Keratinocyte (primary cell): Measurements from ENCODE around the gene CTNNA3. TPM values are rescaled to one million over a fixed set of nuclear protein-coding genes. Genes with fewer than 3 reads are reported as not detected.

Source experiments
- DNase-seq: peaks from one replicate; pipeline ENCODE4 v3.0.0-alpha.2; 2011; ENCODE audit warnings: low read depth, missing footprints, low spot score
- FAIRE-seq: peaks from 2 replicates; lab custom pipeline; 2011; peaks lifted over from hg19 to GRCh38; lab: Jason Lieb, UNC
- H2AFZ ChIP-seq: 2 replicates; pipeline ENCODE4 v1.6.0; 2012; ENCODE audit warnings: low read length, control low read depth, inconsistent platforms; ENCODE audit not compliant: control insufficient read depth
- H3K27ac ChIP-seq: 2 replicates; pipeline ENCODE4 v1.5.1; 2011; ENCODE audit warnings: low read length; ENCODE audit not compliant: control insufficient read depth, insufficient read depth
- H3K27me3 ChIP-seq: 3 replicates; pipeline ENCODE4 v1.6.0; 2011; ENCODE audit warnings: low read length; ENCODE audit not compliant: control insufficient read depth, insufficient read depth; ENCODE audit errors: extremely low read depth
- H3K36me3 ChIP-seq, 2 experiments: 2 replicates in 1 of 2; 3 replicates in 1 of 2; pipeline ENCODE4 v1.5.1; 2011; ENCODE audit warnings: low read length in 2 of 2, mild to moderate bottlenecking in 1 of 2; ENCODE audit not compliant: control insufficient read depth in 2 of 2, insufficient read depth in 2 of 2; ENCODE audit errors: extremely low read depth in 1 of 2
- H3K4me1 ChIP-seq: 3 replicates; pipeline ENCODE4 v1.5.1; 2011; ENCODE audit warnings: low read length; ENCODE audit not compliant: control insufficient read depth, insufficient read depth; ENCODE audit errors: extremely low read depth
- H3K4me2 ChIP-seq: 3 replicates; pipeline ENCODE4 v1.6.0; 2011; ENCODE audit warnings: low read depth, low read length; ENCODE audit not compliant: control insufficient read depth, insufficient read depth; ENCODE audit errors: extremely low read depth
- H3K4me3 ChIP-seq, 3 experiments: fragments of 200-600 bp in 1 of 3; sonication (generic) in 1 of 3; 2 replicates in 2 of 3; 3 replicates in 1 of 3; pipeline ENCODE4 v1.5.1; 2011 to 2016; ENCODE audit warnings: low read length in 3 of 3, mild to moderate bottlenecking in 3 of 3, control low read depth in 2 of 3, inconsistent platforms in 1 of 3, low read depth in 1 of 3, mixed read lengths in 1 of 3, mixed run types in 1 of 3, moderate library complexity in 1 of 3; ENCODE audit not compliant: control insufficient read depth in 2 of 3, insufficient read depth in 2 of 3; ENCODE audit errors: extremely low read depth in 1 of 3
- H3K79me2 ChIP-seq: 2 replicates; pipeline ENCODE4 v1.6.0; 2012; ENCODE audit warnings: low read length; ENCODE audit not compliant: control insufficient read depth, insufficient read depth
- H3K9ac ChIP-seq: 3 replicates; pipeline ENCODE4 v1.6.0; 2011; ENCODE audit warnings: low read length; ENCODE audit not compliant: control insufficient read depth, insufficient read depth; ENCODE audit errors: extremely low read depth
- H3K9me1 ChIP-seq: 3 replicates; pipeline ENCODE4 v1.6.0; 2011; ENCODE audit warnings: low read length; ENCODE audit not compliant: control insufficient read depth, insufficient read depth; ENCODE audit errors: extremely low read depth
- H3K9me3 ChIP-seq: 2 replicates; pipeline ENCODE4 v1.5.1; 2012; ENCODE audit warnings: low read depth, low read length; ENCODE audit not compliant: control insufficient read depth
- H4K20me1 ChIP-seq: 3 replicates; pipeline ENCODE4 v1.6.0; 2011; ENCODE audit warnings: low read length; ENCODE audit not compliant: control insufficient read depth, insufficient read depth; ENCODE audit errors: extremely low read depth
- CTCF ChIP-seq, 3 experiments: IDR thresholded peaks in 1 of 3; conservative IDR thresholded peaks in 1 of 3; optimal IDR thresholded peaks in 1 of 3; 2 replicates in 2 of 3; 3 replicates in 1 of 3; pipeline versions ENCODE3 to v1.5.1; 2011; ENCODE audit warnings: low read length in 3 of 3, mild to moderate bottlenecking in 3 of 3, moderate library complexity in 2 of 3, control low read depth in 1 of 3, inconsistent platforms in 1 of 3; ENCODE audit not compliant: insufficient read depth in 2 of 3; ENCODE audit errors: extremely low read depth in 1 of 3
- EZH2 ChIP-seq: IDR thresholded peaks from one replicate; pipeline ENCODE4 v1.6.1; 2012; ENCODE audit warnings: inconsistent platforms, mild to moderate bottlenecking, low read length, moderate library complexity
- dilution Hi-C: fragments of 300-500 bp; cut with MboI; formaldehyde crosslinking; loops from one replicate; pipeline ENCODE4 v1.7.0; 2020; ENCODE audit warnings: low sequenced_read_pairs; ENCODE audit not compliant: extremely low pct_ligation_motif_present
- polyA plus RNA-seq, 5 experiments: library from polyadenylated mRNA; depleted of rRNA in 3 of 5; stranded (reverse) in 3 of 5; stranded (forward) in 1 of 5; unstranded in 1 of 5; fragments of >200 nt; gene quantifications; 1 replicate in 1 of 5; 2 replicates in 3 of 5; 3 replicates in 1 of 5; pipeline versions ENCODE4 v1.2.1 to v1.2.3, GENCODE V29; 2011 to 2012; ENCODE audit warnings: missing spikeins in 2 of 5, low read depth in 1 of 5, low replicate concordance in 1 of 5

CTNNA3 gene
- polyA plus RNA-seq, 1 donor (not counting 4 experiments of a cell fraction or from before 2014, with no cell fraction given): 0.01 TPM

GRCh38 chr10:67075491-67075971 is 620.5 kb downstream of the CTNNA3 start:
- dilution Hi-C loops: no loop called here
- FAIRE-seq: no peak

GRCh38 chr10:67072654-67073053 is 623.3 kb downstream of the CTNNA3 start:
- H3K9me1 ChIP-seq: no peaks in the 10 kb centered on the region
- no peak overlapping the region for H3K27ac ChIP-seq
- H3K9ac ChIP-seq: no peak overlapping the region
- DNase-seq (no peak), FAIRE-seq (no peak)
- dilution Hi-C loops: no loop called here
- H3K36me3 ChIP-seq: no peaks in the 10 kb centered on the region
- H4K20me1 ChIP-seq: no peaks in the 10 kb centered on the region
- H3K79me2 ChIP-seq: no peaks in the 10 kb centered on the region
- no peak for TF ChIP-seq CTCF (optimal IDR thresholded peaks at IDR 0.05 in 1 of 3, IDR thresholded peaks at IDR 0.05 in 1 of 3, conservative IDR thresholded peaks at IDR 0.05 in 1 of 3; ENCODE audit: extremely low read depth in 1 of 3, insufficient read depth in 2 of 3, low read length in 3 of 3)
- no peak for TF ChIP-seq EZH2
- H3K4me2 ChIP-seq: no peak overlapping the region
- no peaks in the 10 kb centered on the region for H3K4me1 ChIP-seq
- H2AFZ ChIP-seq: no peak overlapping the region
- no peaks in the 10 kb centered on the region for H3K9me3 ChIP-seq
- H3K4me3 ChIP-seq: no peak overlapping the region
- H3K27me3 ChIP-seq: no peaks in the 10 kb centered on the region

More at GRCh38 chr10:67075491-67075971, 620.5 kb downstream of the CTNNA3 start:
- no peak for DNase-seq
- no peaks in the 10 kb centered on the region for H3K9me1 ChIP-seq
- no peaks in the 10 kb centered on the region for H3K36me3 ChIP-seq
- no peak overlapping the region for H3K4me3 ChIP-seq
- no peaks in the 10 kb centered on the region for H3K79me2 ChIP-seq
- H4K20me1 ChIP-seq: no peaks in the 10 kb centered on the region
- no peak overlapping the region for H3K4me2 ChIP-seq
- no peaks in the 10 kb centered on the region for H3K9me3 ChIP-seq
- H3K4me1 ChIP-seq: no peaks in the 10 kb centered on the region
- TF ChIP-seq EZH2 (no peak), CTCF (optimal IDR thresholded peaks at IDR 0.05 in 1 of 3, IDR thresholded peaks at IDR 0.05 in 1 of 3, conservative IDR thresholded peaks at IDR 0.05 in 1 of 3; ENCODE audit: extremely low read depth in 1 of 3, insufficient read depth in 2 of 3, low read length in 3 of 3) (no peak)
- H3K27ac ChIP-seq: no peak overlapping the region
- H3K9ac ChIP-seq: no peak overlapping the region
- no peaks in the 10 kb centered on the region for H3K27me3 ChIP-seq
- H2AFZ ChIP-seq: no peak overlapping the region
